Adrenal gland (tissue), 12 donors: ENCODE measurements around the gene SPATS1. TPM values are rescaled to one million over a fixed set of nuclear protein-coding genes. Genes with fewer than 3 reads are reported as not detected.

Experiments
- DNase-seq, 7 donors: peaks; one replicate each; pipeline ENCODE4 v3.0.0-alpha.2; 2019 to 2020
- H3K27ac ChIP-seq, 5 donors: fragments of 200-600 bp; sonication (generic) in 4 of 5; 1 replicate in 3 of 5; 2 replicates in 2 of 5; pipeline versions ENCODE4 v1.5.1 to v1.8.0; 2016 to 2020; ENCODE audit warnings: mild to moderate bottlenecking in 1 of 5
- H3K27me3 ChIP-seq: fragments of 200-600 bp; 2 replicates; pipeline ENCODE4 v1.8.0; 2021
- H3K36me3 ChIP-seq, 2 donors: fragments of 200-600 bp; replicated peaks in 1 of 2; 1 replicate in 1 of 2; 2 replicates in 1 of 2; pipeline versions ENCODE4 v1.5.1 to v1.8.0; 2018 to 2022
- H3K4me1 ChIP-seq, 2 donors: fragments of 200-600 bp; replicated peaks in 1 of 2; 1 replicate in 1 of 2; 2 replicates in 1 of 2; pipeline versions ENCODE4 v1.5.1 to v1.8.0; 2018 to 2021
- H3K4me3 ChIP-seq, 4 donors: fragments of 200-600 bp; sonication (generic) in 3 of 4; one replicate each; pipeline ENCODE4 v1.5.1; 2016 to 2018
- H3K9me3 ChIP-seq, 3 donors: fragments of 200-600 bp; sonication (generic) in 1 of 3; replicated peaks in 1 of 3; 1 replicate in 2 of 3; 2 replicates in 1 of 3; pipeline versions ENCODE4 v1.5.1 to v1.8.0; 2016 to 2021
- POLR2A ChIP-seq, 2 donors: fragments of 450-650 bp; IDR thresholded peaks; one replicate each; pipeline ENCODE4 v1.6.1; 2017; ENCODE audit warnings: antibody characterized with exemption in 2 of 2, mild to moderate bottlenecking in 2 of 2, moderate library complexity in 1 of 2
- WGBS, 4 donors: extraction: QIAGEN DNeasy Blood & Tissue Kit in 2 of 4; methylation state at CpG; one replicate each; pipeline versions ENCODE4 v1.1.5 to v1.1.7; 2013 to 2017; 5-methylcytosine and 5-hydroxymethylcytosine counted together
- intact Hi-C, 2 donors: fragments of 100-400 bp; cut with DNase I; formaldehyde crosslinking; loops; one replicate each; pipeline versions ENCODE4 v1.14.1 to v1.15.0; 2022 to 2023
- polyA plus RNA-seq, 3 donors: library from polyadenylated mRNA; stranded (reverse); fragments of 200-250 nt in 2 of 3; fragments of 350-450 nt in 1 of 3; fragmentation: Illumina TruSeq in 1 of 3; extraction: RNeasy Lipid Tissue Mini Kit (QIAGEN cat#74804) in 1 of 3; gene quantifications; one replicate each; pipeline ENCODE4 v1.2.3, GENCODE V29; 2013 to 2014
- total RNA-seq, 9 donors: library from RNA; depleted of rRNA in 4 of 9; stranded (reverse); fragments of >200 nt in 4 of 9; fragments of 120-200 nt in 1 of 9; fragmentation: NEBNext Ultra II Directional in 1 of 9; extraction: Animal tissue kit (Norgen Biotek cat#: 25700) in 1 of 9; gene quantifications; one replicate each; pipeline versions ENCODE4 v1.1.0 to v1.2.4, GENCODE V29; 2013 to 2023
- TF ChIP-seq, protein P1 (sequence below), 6 experiments: fragments of 450-650 bp in 4 of 6; fragments of 200-600 bp in 2 of 6; sonication (generic) in 1 of 6; IDR thresholded peaks; 1 replicate in 5 of 6; 2 replicates in 1 of 6; pipeline versions ENCODE4 v1.5.1 to v1.8.0; 2016 to 2021; ENCODE audit warnings: antibody characterized with exemption in 6 of 6, mild to moderate bottlenecking in 2 of 6, moderate library complexity in 1 of 6
- donor health status: healthy with polysubstance abuse.
- donor health status: Bipolar disorder and iron deficiency.
- donor health status: DM: yes; HTN: yes; CAD: no.
- donor health status: DM: no; HTN: no; CAD: no.
- donor health status: DM: no; HTN: no; CAD: no.
- donor health status: DM: yes; HTN: yes; CAD: no.

Gene SPATS1
- total and polyA plus RNA-seq, 12 donors, result 0.15 TPM; not detected in 11

DNA sequence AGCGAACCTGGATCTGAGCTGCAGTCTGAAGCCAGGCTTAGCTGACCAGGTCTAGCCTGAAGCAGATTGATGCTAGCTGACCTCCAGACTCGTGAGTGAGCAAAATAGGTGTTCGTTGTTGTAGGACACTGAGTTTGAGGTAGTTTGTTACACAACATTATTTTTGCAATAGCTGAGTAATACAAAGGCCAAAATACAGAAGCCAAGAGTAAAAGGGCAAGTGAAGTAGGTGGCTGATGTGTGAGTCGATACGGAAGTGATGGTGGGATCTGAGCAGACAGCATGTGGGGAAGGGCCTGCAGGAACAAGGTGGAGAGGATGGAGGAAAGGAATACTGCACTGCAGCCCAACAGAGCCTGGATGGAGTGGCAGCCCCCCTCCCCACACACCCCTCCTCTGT is 8.5 kb upstream of the SPATS1 start:
- 72 to 89% (median 78%) methylated on average over 5 of the region's 5 CpGs for WGBS, 4 donors
- no peak overlapping the region for H3K27ac ChIP-seq
- H3K4me3 ChIP-seq, result no peak overlapping the region
- H3K4me1 ChIP-seq, result no peaks in the 10 kb centered on the region
- peaks cover 7% of the 10 kb centered on the region for H3K27me3 ChIP-seq
- H3K9me3 ChIP-seq, result no peaks in the 10 kb centered on the region
- TF ChIP-seq, protein P1, sequence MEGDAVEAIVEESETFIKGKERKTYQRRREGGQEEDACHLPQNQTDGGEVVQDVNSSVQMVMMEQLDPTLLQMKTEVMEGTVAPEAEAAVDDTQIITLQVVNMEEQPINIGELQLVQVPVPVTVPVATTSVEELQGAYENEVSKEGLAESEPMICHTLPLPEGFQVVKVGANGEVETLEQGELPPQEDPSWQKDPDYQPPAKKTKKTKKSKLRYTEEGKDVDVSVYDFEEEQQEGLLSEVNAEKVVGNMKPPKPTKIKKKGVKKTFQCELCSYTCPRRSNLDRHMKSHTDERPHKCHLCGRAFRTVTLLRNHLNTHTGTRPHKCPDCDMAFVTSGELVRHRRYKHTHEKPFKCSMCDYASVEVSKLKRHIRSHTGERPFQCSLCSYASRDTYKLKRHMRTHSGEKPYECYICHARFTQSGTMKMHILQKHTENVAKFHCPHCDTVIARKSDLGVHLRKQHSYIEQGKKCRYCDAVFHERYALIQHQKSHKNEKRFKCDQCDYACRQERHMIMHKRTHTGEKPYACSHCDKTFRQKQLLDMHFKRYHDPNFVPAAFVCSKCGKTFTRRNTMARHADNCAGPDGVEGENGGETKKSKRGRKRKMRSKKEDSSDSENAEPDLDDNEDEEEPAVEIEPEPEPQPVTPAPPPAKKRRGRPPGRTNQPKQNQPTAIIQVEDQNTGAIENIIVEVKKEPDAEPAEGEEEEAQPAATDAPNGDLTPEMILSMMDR (IDR thresholded peaks at IDR 0.05), result no peak
- TF ChIP-seq POLR2A (IDR thresholded peaks at IDR 0.05), result no peak
- no peak for DNase-seq
- intact Hi-C loops, result loop anchor here (10.0 kb wide), 3 partner anchors 159 to 229 kb away; partner anchors contain the start of gene CAPN11 (in 1 of the 2)
- no peaks in the 10 kb centered on the region for H3K36me3 ChIP-seq

DNA sequence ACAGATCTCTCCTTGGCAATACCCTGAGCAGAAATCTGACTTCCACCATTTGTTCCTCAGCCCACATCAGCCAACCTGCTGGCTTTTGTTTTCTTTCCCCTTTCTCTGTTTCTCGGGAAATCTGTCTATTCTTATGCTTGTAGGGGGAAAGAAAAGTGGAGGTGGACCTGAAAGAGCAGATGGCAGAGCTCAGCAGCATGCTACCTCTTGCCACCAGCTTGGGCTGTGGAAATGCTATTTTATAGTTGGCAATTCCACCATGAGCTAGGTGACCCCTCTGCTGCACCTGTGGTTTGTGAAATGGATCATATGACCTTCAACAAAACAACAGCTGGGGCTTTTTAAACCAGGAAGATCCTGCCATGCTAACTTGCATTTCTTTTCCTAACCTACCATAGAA is 6.8 kb upstream of the SPATS1 start:
- no peak overlapping the region for H3K27ac ChIP-seq
- intact Hi-C loops, result loop anchor here (5.0 to 10.0 kb wide), 5 partner anchors 63 to 238 kb away; partner anchors contain the start of genes CAPN11 (in 1 of the 2) and TMEM151B (in 1 of the 2)
- no peak overlapping the region for H3K4me3 ChIP-seq
- H3K4me1 ChIP-seq, result no peaks in the 10 kb centered on the region
- H3K36me3 ChIP-seq, result no peaks in the 10 kb centered on the region
- H3K27me3 ChIP-seq, result peaks cover 2% of the 10 kb centered on the region
- TF ChIP-seq POLR2A (IDR thresholded peaks at IDR 0.05), result no peak
- TF ChIP-seq, protein P1 (IDR thresholded peaks at IDR 0.05), result no peak
- DNase-seq, result no peak
- 46 to 56% (median 53%) methylated on average over 1 of the region's 1 CpG for WGBS, 4 donors
- H3K9me3 ChIP-seq, result no peaks in the 10 kb centered on the region

DNA sequence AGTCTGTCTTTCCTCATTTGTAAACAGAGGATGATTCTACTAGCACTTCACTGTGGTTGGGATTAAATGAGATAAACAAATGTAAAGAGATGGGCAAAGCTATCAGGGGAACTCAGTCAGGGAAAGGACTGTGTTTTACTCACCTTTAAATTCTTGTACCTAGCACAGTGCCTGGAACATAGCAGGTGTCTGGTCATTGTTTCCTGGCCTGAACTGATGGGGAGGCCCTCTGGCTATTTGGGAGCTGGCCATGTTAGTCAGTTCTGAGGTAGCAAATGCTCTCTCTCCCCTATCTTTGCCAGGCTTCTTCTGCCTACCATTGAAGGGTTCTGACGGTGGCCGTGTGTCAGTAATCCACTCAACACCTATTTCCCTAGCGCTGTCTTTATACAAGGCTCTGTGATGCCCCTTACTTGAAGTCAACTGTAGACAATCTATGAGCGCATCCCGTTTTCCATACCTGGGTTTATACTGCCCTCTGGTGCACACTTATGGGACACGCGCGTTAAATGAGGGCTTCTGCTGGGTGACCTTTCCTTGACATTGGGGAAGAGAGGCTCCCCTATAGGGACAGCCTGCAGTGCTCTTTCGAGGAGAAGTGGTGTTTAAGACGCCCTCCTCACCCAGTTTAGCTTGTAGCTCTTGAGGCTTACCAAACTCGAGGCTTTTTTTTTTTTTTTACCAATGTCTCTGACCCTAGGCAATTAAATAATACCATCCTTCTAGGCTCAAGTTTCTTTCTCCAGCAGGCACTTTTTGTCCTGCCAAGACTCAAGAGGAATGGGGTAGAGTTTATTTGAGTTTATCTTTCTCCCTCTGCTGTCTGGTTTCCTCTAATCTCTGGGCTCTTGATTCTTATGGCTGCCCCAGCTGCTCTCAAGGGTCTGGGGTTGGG is 4.0 kb upstream of the SPATS1 start:
- 1 to 4% (median 1%) methylated on average over 11 of the region's 11 CpGs for WGBS, 4 donors
- H3K4me1 ChIP-seq, result no peaks in the 10 kb centered on the region
- TF ChIP-seq, protein P1 (IDR thresholded peaks at IDR 0.05), result peak; percentile 58 to 87 (median 79)
- TF ChIP-seq POLR2A (IDR thresholded peaks at IDR 0.05), result no peak
- DNase-seq, result peak; percentile 58 to 88 (median 67)
- intact Hi-C loops, result loop anchor here (2.0 to 10.0 kb wide), 6 partner anchors 66 to 241 kb away; partner anchors contain the start of genes CAPN11 (in 1 of the 2) and TMEM151B (in 1 of the 2)
- H3K4me3 ChIP-seq, result no peak overlapping the region
- H3K27me3 ChIP-seq, result peaks cover 7% of the 10 kb centered on the region
- H3K36me3 ChIP-seq, result no peaks in the 10 kb centered on the region
- H3K9me3 ChIP-seq, result no peaks in the 10 kb centered on the region
- no peak overlapping the region for H3K27ac ChIP-seq

DNA sequence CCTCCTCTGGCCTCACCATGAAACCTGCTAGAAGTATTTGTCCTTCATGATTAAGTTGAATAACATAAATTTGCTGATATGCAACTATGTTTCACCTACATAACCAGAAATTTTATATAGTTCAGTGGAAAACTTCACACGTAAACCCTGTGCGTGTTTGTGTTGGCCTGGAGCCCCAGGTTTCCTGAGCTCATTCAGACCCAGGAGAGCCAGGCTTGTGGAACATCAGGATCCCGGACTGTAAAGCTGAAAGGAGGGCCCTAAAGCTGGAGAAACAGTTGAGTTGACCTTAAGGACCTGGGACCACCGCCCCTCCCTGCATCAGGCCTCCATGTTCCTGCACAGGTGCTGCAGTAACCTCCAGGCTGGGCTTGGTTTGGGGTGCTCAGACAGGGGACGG is 3.1 kb upstream of the SPATS1 start:
- no peaks in the 10 kb centered on the region for H3K36me3 ChIP-seq
- WGBS, 4 donors, result 77 to 81% (median 80%) methylated on average over 4 to 5 of the region's 5 CpGs

More for the DNA sequence above, 3.1 kb upstream of the SPATS1 start:
- no peak for TF ChIP-seq POLR2A (IDR thresholded peaks at IDR 0.05)
- TF ChIP-seq, protein P1 (IDR thresholded peaks at IDR 0.05), result no peak
- H3K4me1 ChIP-seq, result no peaks in the 10 kb centered on the region
- intact Hi-C loops, result loop anchor here (2.0 to 10.0 kb wide), 6 partner anchors 67 to 242 kb away; partner anchors contain the start of genes CAPN11 (in 1 of the 2) and TMEM151B (in 1 of the 2)
- H3K27me3 ChIP-seq, result peaks cover 10% of the 10 kb centered on the region
- DNase-seq, result no peak
- H3K4me3 ChIP-seq, result no peak overlapping the region
- no peak overlapping the region for H3K27ac ChIP-seq
- no peaks in the 10 kb centered on the region for H3K9me3 ChIP-seq
